HepG2 (cell line): ENCODE measurements around the gene NPDC1. TPM values are rescaled to one million over a fixed set of nuclear protein-coding genes. Genes with fewer than 3 reads are reported as not detected.

Experiments
- ARID2 ChIP-seq: sonication (generic); formaldehyde crosslinking; IDR thresholded peaks from 2 replicates; pipeline ENCODE4 v1.8.1; 2022; ENCODE audit warnings: mild to moderate bottlenecking, missing genetic modification reagents, borderline replicate concordance
- ATM ChIP-seq: fragments of 450-650 bp; IDR thresholded peaks from 2 replicates; pipeline ENCODE4 v1.7.1; 2017; ENCODE audit warnings: mild to moderate bottlenecking, borderline replicate concordance
- ATRX ChIP-seq: sonication (generic); formaldehyde crosslinking; IDR thresholded peaks from 2 replicates; pipeline ENCODE4 v1.4.0; 2020; ENCODE audit warnings: missing genetic modification reagents, borderline replicate concordance
- CC2D1A ChIP-seq: sonication (generic); formaldehyde crosslinking; IDR thresholded peaks from 2 replicates; pipeline ENCODE4 v1.8.1; 2023; ENCODE audit warnings: mild to moderate bottlenecking, missing genetic modification reagents
- FOXA1 ChIP-seq, 2 experiments: fragments of 450-650 bp in 1 of 2; sonication (generic) in 1 of 2; formaldehyde crosslinking in 1 of 2; IDR thresholded peaks; 2 replicates each; pipeline versions ENCODE4 v1.4.0 to v1.6.1; 2016 to 2020; ENCODE audit warnings: missing genetic modification reagents in 1 of 2
- GZF1 ChIP-seq: sonication (generic); formaldehyde crosslinking; IDR thresholded peaks from 2 replicates; pipeline ENCODE4 v1.5.1; 2020; ENCODE audit warnings: mild to moderate bottlenecking, missing genetic modification reagents
- ISL2 ChIP-seq: sonication (generic); formaldehyde crosslinking; IDR thresholded peaks from 2 replicates; pipeline ENCODE4 v1.5.0; 2020; ENCODE audit warnings: missing genetic modification reagents
- KAT2B ChIP-seq: fragments of 150-350 bp; IDR thresholded peaks from 2 replicates; pipeline ENCODE4 v1.6.1; 2014; ENCODE audit warnings: low read depth, low read length, borderline replicate concordance
- LCORL ChIP-seq, 2 experiments: fragments of 450-650 bp in 1 of 2; sonication (generic) in 1 of 2; formaldehyde crosslinking in 1 of 2; IDR thresholded peaks; 2 replicates each; pipeline versions ENCODE4 v1.5.0 to v1.6.1; 2017 to 2020; ENCODE audit warnings: antibody characterized with exemption in 1 of 2, missing genetic modification reagents in 1 of 2
- NFE2L2 ChIP-seq: fragments of 150-350 bp; IDR thresholded peaks from 2 replicates; pipeline ENCODE4 v1.6.1; 2014; ENCODE audit warnings: low read length
- NRL ChIP-seq: sonication (generic); formaldehyde crosslinking; IDR thresholded peaks from 2 replicates; pipeline ENCODE4 v1.5.0; 2020; ENCODE audit warnings: missing genetic modification reagents, mild to moderate bottlenecking, moderate library complexity, borderline replicate concordance
- PAX8 ChIP-seq: sonication (generic); formaldehyde crosslinking; IDR thresholded peaks from 2 replicates; pipeline ENCODE4 v1.8.0; 2022; ENCODE audit warnings: mild to moderate bottlenecking, missing genetic modification reagents, borderline replicate concordance
- PBX2 ChIP-seq: IDR thresholded peaks from 2 replicates; pipeline ENCODE4 v1.6.1; 2016; ENCODE audit warnings: control low read depth
- PHB2 ChIP-seq: fragments of 450-650 bp; IDR thresholded peaks from 2 replicates; pipeline ENCODE4 v1.6.1; 2018; ENCODE audit not compliant: partially characterized antibody
- RXRA ChIP-seq: sonication (generic); formaldehyde crosslinking; IDR thresholded peaks from 2 replicates; pipeline ENCODE4 v1.5.1; 2020; ENCODE audit warnings: missing genetic modification reagents
- SATB2 ChIP-seq: sonication (generic); formaldehyde crosslinking; IDR thresholded peaks from 2 replicates; pipeline ENCODE4 v1.5.0; 2020; ENCODE audit warnings: missing genetic modification reagents
- THAP8 ChIP-seq: sonication (generic); formaldehyde crosslinking; IDR thresholded peaks from 2 replicates; pipeline ENCODE4 v1.5.1; 2020; ENCODE audit warnings: missing genetic modification reagents, mild to moderate bottlenecking, borderline replicate concordance
- YY1 ChIP-seq: IDR thresholded peaks from 2 replicates; pipeline ENCODE4 v1.6.1; 2011; ENCODE audit warnings: low read length, low read depth, moderate library complexity, mild to moderate bottlenecking; ENCODE audit not compliant: insufficient read depth, insufficient replicate concordance
- ZIK1 ChIP-seq: sonication (generic); formaldehyde crosslinking; IDR thresholded peaks from 2 replicates; pipeline ENCODE4 v1.5.0; 2020; ENCODE audit warnings: mild to moderate bottlenecking, low read depth, missing genetic modification reagents, borderline replicate concordance
- ZNF124 ChIP-seq: sonication (generic); formaldehyde crosslinking; IDR thresholded peaks from 2 replicates; pipeline ENCODE4 v1.4.0; 2020; ENCODE audit warnings: missing genetic modification reagents
- ZNF235 ChIP-seq: sonication (generic); formaldehyde crosslinking; IDR thresholded peaks from 2 replicates; pipeline ENCODE4 v1.8.1; 2023; ENCODE audit warnings: mild to moderate bottlenecking, missing genetic modification reagents, borderline replicate concordance
- ZNF260 ChIP-seq: sonication (generic); formaldehyde crosslinking; IDR thresholded peaks from 2 replicates; pipeline ENCODE4 v1.4.0; 2020; ENCODE audit warnings: missing genetic modification reagents, low read depth, mild to moderate bottlenecking, borderline replicate concordance
- ZNF337 ChIP-seq: sonication (generic); formaldehyde crosslinking; IDR thresholded peaks from 2 replicates; pipeline ENCODE4 v1.5.1; 2020; ENCODE audit warnings: missing genetic modification reagents, low read depth, mild to moderate bottlenecking, borderline replicate concordance
- ZNF530 ChIP-seq: sonication (generic); formaldehyde crosslinking; IDR thresholded peaks from 2 replicates; pipeline ENCODE4 v1.5.0; 2020; ENCODE audit warnings: low read depth, mild to moderate bottlenecking, missing genetic modification reagents
- ZNF605 ChIP-seq: sonication (generic); formaldehyde crosslinking; IDR thresholded peaks from 2 replicates; pipeline ENCODE4 v1.8.0; 2022; ENCODE audit warnings: mild to moderate bottlenecking, missing genetic modification reagents
- ZNF746 ChIP-seq: sonication (generic); formaldehyde crosslinking; IDR thresholded peaks from 2 replicates; pipeline ENCODE4 v1.8.0; 2022; ENCODE audit warnings: mild to moderate bottlenecking, missing genetic modification reagents
- ZSCAN20 ChIP-seq: sonication (generic); formaldehyde crosslinking; IDR thresholded peaks from 2 replicates; pipeline ENCODE4 v1.4.0; 2020; ENCODE audit warnings: missing genetic modification reagents, mild to moderate bottlenecking, borderline replicate concordance
- polyA plus RNA-seq, 8 experiments: library from polyadenylated mRNA; depleted of rRNA in 3 of 8; stranded (reverse) in 7 of 8; unstranded in 1 of 8; fragments of >200 nt; fragmentation: Illumina TruSeq in 4 of 8; extraction: Trizol in 4 of 8; gene quantifications; 2 replicates each; pipeline versions ENCODE4 v1.2.1 to v1.2.3, GENCODE V29; 2011 to 2016; ENCODE audit warnings: low read depth in 4 of 8, missing spikeins in 1 of 8, mixed read lengths in 1 of 8; ENCODE audit not compliant: insufficient read depth in 1 of 8
- total RNA-seq, 5 experiments: library from RNA; depleted of rRNA; stranded (reverse); fragments of >200 nt; fragmentation: Illumina TruSeq; extraction: Trizol; gene quantifications; 2 replicates each; pipeline ENCODE4 v1.2.3, GENCODE V29; 2016; ENCODE audit warnings: low read depth in 1 of 5
- TF ChIP-seq, protein P1 (sequence below): sonication (generic); formaldehyde crosslinking; IDR thresholded peaks from 2 replicates; pipeline ENCODE4 v1.5.0; 2020; ENCODE audit warnings: mild to moderate bottlenecking, missing genetic modification reagents, borderline replicate concordance

The NPDC1 gene
- total and polyA plus RNA-seq, 2 of the 13 experiments (the other 11 are each of a cell fraction or from before 2014, with no cell fraction given): 0.84 to 5.4 TPM

DNA sequence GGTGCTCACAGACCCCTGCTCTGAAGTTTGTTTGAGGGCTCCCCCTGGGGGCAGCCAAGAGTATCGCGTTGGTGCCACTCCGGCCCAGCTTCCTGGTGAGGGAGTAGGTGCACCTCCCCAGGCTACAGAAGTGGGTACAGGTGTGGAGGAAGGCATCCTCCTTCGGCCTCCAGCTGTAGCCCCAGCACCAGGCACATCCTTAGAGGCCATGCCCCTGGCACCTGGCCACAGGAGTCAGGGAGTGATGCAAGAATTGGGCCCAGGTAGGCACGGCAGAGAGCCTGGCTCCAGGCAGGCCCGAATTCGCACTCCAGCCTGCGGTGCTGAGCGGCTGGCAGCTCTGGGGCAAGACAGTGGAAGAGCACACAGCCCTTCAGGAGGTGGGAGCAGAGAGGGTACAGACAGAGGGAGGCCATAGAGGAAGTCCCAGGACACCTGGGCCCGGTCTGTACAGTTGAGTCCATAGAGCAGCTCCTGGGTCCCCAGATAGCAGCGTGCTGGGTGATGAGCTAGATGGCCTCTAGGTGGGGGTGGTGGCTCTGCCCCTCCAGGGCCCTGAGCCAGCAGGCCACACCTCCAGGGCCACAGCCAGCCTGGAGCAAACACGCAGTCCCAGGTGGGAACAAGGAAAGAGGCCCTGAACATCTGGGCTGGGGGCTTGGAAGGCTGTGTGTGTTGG is 22.0 kb upstream of the NPDC1 start (continued):
- TF ChIP-seq THAP8 (no peak), ZNF605 (CRISPR knock-in tag) (peak; percentile 37; the same call in 1 of the 2 replicates), LCORL (IDR thresholded peaks at IDR 0.05) (no peak), LCORL (CRISPR knock-in tag; IDR thresholded peaks at IDR 0.05) (peak; percentile 89), ZNF746 (CRISPR knock-in tag) (peak; percentile 41; the same call in 1 of the 2 replicates), CC2D1A (CRISPR knock-in tag) (no peak), PAX8 (CRISPR knock-in tag) (no peak), ARID2 (CRISPR knock-in tag) (no peak), ZNF337 (no peak), ISL2 (CRISPR knock-in tag) (no peak; the same call in 1 of the 2 replicates), NRL (CRISPR knock-in tag) (no peak), ZIK1 (CRISPR knock-in tag) (no peak), SATB2 (no peak), FOXA1 (IDR thresholded peaks at IDR 0.05) (no peak), FOXA1 (CRISPR knock-in tag; IDR thresholded peaks at IDR 0.05) (no peak), ZNF235 (peak; percentile 66; the same call in 1 of the 2 replicates), YY1 (no peak), GZF1 (CRISPR knock-in tag) (no peak), ZNF124 (CRISPR knock-in tag) (no peak), KAT2B (no peak), PHB2 (no peak), ATRX (no peak), ATM (no peak), ZNF530 (CRISPR knock-in tag) (no peak), ZSCAN20 (CRISPR knock-in tag) (no peak), PBX2 (no peak), RXRA (CRISPR knock-in tag) (no peak), ZNF260 (no peak), NFE2L2 (no peak)
- TF ChIP-seq, protein P1, sequence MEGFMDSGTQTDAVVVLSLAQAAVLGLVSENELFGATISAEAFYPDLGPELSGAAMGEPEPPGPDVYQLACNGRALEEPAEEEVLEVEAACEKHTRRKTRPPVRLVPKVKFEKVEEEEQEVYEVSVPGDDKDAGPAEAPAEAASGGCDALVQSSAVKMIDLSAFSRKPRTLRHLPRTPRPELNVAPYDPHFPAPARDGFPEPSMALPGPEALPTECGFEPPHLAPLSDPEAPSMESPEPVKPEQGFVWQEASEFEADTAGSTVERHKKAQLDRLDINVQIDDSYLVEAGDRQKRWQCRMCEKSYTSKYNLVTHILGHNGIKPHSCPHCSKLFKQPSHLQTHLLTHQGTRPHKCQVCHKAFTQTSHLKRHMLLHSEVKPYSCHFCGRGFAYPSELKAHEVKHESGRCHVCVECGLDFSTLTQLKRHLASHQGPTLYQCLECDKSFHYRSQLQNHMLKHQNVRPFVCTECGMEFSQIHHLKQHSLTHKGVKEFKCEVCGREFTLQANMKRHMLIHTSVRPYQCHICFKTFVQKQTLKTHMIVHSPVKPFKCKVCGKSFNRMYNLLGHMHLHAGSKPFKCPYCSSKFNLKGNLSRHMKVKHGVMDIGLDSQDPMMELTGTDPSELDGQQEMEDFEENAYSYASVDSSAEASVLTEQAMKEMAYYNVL (CRISPR knock-in tag): peak; percentile 47; the same call in 1 of the 2 replicates
